Urinary bladder (tissue), 4 donors: Measurements from ENCODE around the gene FCRL1. TPM values are rescaled to one million over a fixed set of nuclear protein-coding genes. Genes with fewer than 3 reads are reported as not detected.

Experiments used
- DNase-seq: peaks from one replicate; pipeline ENCODE4 v3.0.0-alpha.2; 2015; ENCODE audit errors: extremely low spot score
- H3K27ac ChIP-seq: one replicate; pipeline ENCODE4 v1.5.1; 2013; ENCODE audit warnings: low read depth, mild to moderate bottlenecking, moderate library complexity
- H3K36me3 ChIP-seq: one replicate; pipeline ENCODE4 v1.6.1; 2013; ENCODE audit warnings: mild to moderate bottlenecking, moderate library complexity; ENCODE audit not compliant: insufficient read depth
- H3K4me1 ChIP-seq: one replicate; pipeline ENCODE4 v1.6.1; 2013; ENCODE audit warnings: mild to moderate bottlenecking, moderate library complexity; ENCODE audit not compliant: insufficient read depth
- H3K4me3 ChIP-seq: one replicate; pipeline ENCODE4 v1.5.1; 2013; ENCODE audit warnings: low read depth, low read length
- WGBS: extraction: QIAGEN DNeasy Blood & Tissue Kit; methylation state at CpG from one replicate; pipeline ENCODE4 v1.1.7; 2013; 5-methylcytosine and 5-hydroxymethylcytosine counted together
- polyA plus RNA-seq: library from polyadenylated mRNA; stranded (reverse); fragments of 200-250 nt; gene quantifications from one replicate; pipeline ENCODE4 v1.2.3, GENCODE V29; 2013
- total RNA-seq: library from RNA; depleted of rRNA; stranded (reverse); fragments of >200 nt; gene quantifications from one replicate; pipeline ENCODE4 v1.2.3, GENCODE V29; 2014
- donor health status: healthy with polysubstance abuse.
- donor health status: healthy.

The FCRL1 gene
- total and polyA plus RNA-seq, 2 donors, result 0.10 to 0.63 TPM

DNA sequence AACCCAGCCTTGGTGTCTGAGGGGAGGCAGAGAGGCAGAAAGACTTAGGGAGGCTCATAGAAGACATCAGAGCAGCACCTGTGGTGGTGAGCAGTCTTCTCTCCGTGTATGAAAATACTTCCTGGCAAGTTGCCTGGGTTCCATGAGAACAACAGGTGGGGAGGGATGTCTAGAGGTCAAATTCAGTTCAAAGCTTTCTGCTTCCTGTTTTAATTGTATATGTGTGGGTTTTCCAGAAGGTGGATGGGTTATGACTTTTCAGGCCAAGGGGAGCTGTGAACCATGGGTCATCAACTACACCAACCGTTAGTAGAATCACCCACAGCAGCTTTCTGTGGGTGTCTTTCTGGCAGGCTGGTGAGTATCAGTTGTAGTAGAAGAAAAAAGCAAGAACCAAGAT is 38.9 kb downstream of the FCRL1 start:
- Histone ChIP-seq H3K4me3 (no peak overlapping the region), H3K36me3 (no peaks in the 10 kb centered on the region), H3K27ac (no peak overlapping the region), H3K4me1 (no peaks in the 10 kb centered on the region)
- 48% methylated on average over 2 of the region's 2 CpGs for WGBS
- DNase-seq, result no peak

- WGBS, result 84% methylated on average over 1 of the region's 1 CpG
- Histone ChIP-seq H3K27ac (no peak within 1 kb of the TSS), H3K4me3 (no peak within 1 kb of the TSS), H3K36me3 (no peaks in the 10 kb centered on the region), H3K4me1 (no peaks in the 10 kb centered on the region)
- no peak for DNase-seq
Measured at GRCh38 chr1:157776971-157777391, 42.9 kb downstream of the FCRL1 start, which contains the start of gene FCRL2. Gene FCRL2, minus strand, starts transcription at chr1:157777132. Its CDS starts 59 bp downstream, at chr1:157777073.

GRCh38 chr1:157775101-157775870 is 44.6 kb downstream of the FCRL1 start:
- WGBS, result 65% methylated on average over 4 of the region's 4 CpGs
- DNase-seq, result no peak
- H3K36me3 ChIP-seq, result no peaks in the 10 kb centered on the region
- H3K4me1 ChIP-seq, result no peaks in the 10 kb centered on the region
- H3K27ac ChIP-seq, result no peak overlapping the region
- no peak overlapping the region for H3K4me3 ChIP-seq

- 73% methylated on average over 2 of the region's 2 CpGs for WGBS
- no peak for DNase-seq
- no peaks in the 10 kb centered on the region for H3K36me3 ChIP-seq
- no peaks in the 10 kb centered on the region for H3K4me1 ChIP-seq
- H3K27ac ChIP-seq, result no peak overlapping the region
- H3K4me3 ChIP-seq, result no peak overlapping the region
Measured at GRCh38 chr1:157774412-157774811, 45.5 kb downstream of the FCRL1 start.

- H3K27ac ChIP-seq, result no peak overlapping the region
- whole genome bisulfite sequencing, result 23% methylated on average over 1 of the region's 1 CpG
- no peak for DNase-seq
- no peak overlapping the region for H3K4me3 ChIP-seq
- H3K4me1 ChIP-seq, result no peaks in the 10 kb centered on the region
- no peaks in the 10 kb centered on the region for H3K36me3 ChIP-seq
Measured at GRCh38 chr1:157773493-157774350, 46.2 kb downstream of the FCRL1 start.

DNA sequence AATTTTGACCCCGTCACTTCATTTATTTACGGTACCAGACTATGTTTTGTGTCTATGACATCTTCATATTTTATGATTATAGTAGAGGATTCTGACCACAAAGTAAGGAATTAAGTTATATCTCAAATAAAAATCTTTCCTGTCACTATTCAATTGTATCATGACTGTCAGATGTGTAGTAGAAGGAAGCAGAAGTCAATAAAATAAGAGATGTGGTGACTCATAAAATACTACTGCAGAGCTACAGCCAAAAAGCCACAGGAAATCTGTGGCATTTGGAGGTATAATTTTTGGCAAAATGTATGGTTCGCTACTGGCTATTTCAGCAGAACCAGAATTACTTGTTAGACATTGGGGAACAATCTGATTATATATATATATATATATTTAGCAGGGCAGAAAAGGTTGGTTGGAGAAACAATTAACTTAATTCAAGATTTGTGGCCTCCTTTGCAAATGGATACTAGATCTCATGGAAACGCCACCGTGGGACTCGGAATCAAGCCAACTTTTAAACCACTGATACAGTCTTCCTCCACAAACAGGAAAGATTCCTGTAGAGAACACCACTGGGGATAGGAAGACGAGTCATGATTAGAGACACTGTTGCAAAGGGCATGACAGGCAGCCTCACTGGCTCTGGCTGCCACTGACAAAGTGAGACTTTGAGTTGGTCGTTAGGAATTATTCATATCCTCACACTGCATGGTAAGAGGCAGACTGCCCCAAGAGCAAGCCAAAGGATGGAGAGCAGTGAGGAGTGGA is 48.1 kb downstream of the FCRL1 start:
- H3K27ac ChIP-seq, result no peak overlapping the region
- no peak for DNase-seq
- H3K4me1 ChIP-seq, result no peaks in the 10 kb centered on the region
- 71% methylated on average over 8 of the region's 8 CpGs for WGBS
- no peak overlapping the region for H3K4me3 ChIP-seq
- no peaks in the 10 kb centered on the region for H3K36me3 ChIP-seq

GRCh38 chr1:157770442-157771043 is 49.4 kb downstream of the FCRL1 start:
- Histone ChIP-seq H3K4me3 (no peak overlapping the region), H3K27ac (no peak overlapping the region), H3K4me1 (no peaks in the 10 kb centered on the region), H3K36me3 (no peaks in the 10 kb centered on the region)
- WGBS, result 50% methylated on average over 9 of the region's 9 CpGs
- no peak for DNase-seq

DNA sequence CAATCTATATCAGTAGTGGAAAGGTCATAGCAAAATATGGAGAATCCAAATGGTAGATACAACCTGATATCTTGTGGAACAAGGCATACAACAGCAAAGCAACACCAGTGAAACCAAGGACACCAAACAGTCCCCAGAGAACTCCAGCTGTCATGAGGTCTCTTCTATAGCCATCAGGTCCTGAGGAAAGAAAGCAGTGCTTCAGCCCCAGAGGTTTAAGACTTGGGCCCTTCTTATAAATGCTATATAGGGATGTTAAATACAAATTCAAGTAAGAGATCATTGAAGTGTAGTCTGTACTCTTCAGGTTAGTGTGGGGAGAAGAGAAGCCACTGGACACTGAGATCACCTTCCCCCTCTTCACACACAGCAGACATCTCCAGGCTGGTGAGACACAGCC is 53.1 kb downstream of the FCRL1 start:
- H3K4me1 ChIP-seq, result no peaks in the 10 kb centered on the region
- H3K36me3 ChIP-seq, result no peaks in the 10 kb centered on the region
- no peak overlapping the region for H3K4me3 ChIP-seq
- no peak for DNase-seq
- H3K27ac ChIP-seq, result no peak overlapping the region

DNA sequence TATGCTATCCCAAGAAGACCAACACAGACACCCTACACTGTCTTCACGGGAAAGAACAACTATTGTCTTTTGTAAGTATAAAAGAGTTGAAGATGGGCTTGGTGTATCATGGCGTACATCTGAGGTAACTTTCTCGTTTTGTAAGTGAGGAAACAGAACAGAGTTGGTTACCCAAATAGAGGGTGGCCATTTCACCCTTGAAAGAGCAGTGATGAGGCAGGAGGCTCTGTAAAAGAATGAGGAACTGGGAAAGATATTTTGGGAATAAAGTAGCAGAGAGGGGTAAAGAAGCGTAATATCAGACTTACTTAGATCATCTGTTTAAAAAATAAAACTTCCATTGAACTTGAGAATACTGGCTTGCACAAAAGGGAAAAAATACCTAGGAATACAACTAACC is 61.9 kb downstream of the FCRL1 start:
- H3K4me1 ChIP-seq, result no peaks in the 10 kb centered on the region
- DNase-seq, result no peak
- WGBS, result 88% methylated on average over 4 of the region's 4 CpGs
- H3K27ac ChIP-seq, result no peak overlapping the region
- H3K4me3 ChIP-seq, result no peak overlapping the region
- no peaks in the 10 kb centered on the region for H3K36me3 ChIP-seq

- no peaks in the 10 kb centered on the region for H3K4me1 ChIP-seq
- 60% methylated on average over 1 of the region's 1 CpG for WGBS
- no peak overlapping the region for H3K4me3 ChIP-seq
- no peak overlapping the region for H3K27ac ChIP-seq
- H3K36me3 ChIP-seq, result no peaks in the 10 kb centered on the region
- DNase-seq, result no peak
Measured at GRCh38 chr1:157753611-157754010, 66.3 kb downstream of the FCRL1 start.

DNA sequence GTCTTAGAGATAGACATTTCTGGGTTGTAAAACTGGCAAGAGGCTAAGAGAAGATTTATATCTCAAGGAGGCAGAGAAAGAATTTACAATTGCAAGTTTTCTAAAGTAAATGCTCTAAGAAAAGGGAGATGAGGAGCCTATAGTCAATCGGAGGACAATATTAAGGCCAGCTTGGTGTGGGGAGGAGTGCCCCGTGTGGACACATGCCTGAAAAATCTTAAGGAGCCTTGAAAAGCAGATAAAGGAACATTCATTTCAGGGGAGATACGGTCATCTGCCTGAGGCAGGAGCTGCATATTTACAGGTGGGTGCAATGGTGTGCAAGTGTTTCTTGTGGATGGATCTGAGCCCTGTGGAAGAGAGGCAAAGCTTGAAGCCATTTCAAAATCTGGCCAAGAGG is 68.6 kb downstream of the FCRL1 start:
- WGBS, result 46% methylated on average over 3 of the region's 3 CpGs
- Histone ChIP-seq H3K4me3 (no peak overlapping the region), H3K4me1 (no peaks in the 10 kb centered on the region), H3K36me3 (no peaks in the 10 kb centered on the region), H3K27ac (no peak overlapping the region)
- no peak for DNase-seq

GRCh38 chr1:157748262-157748817 is 71.6 kb downstream of the FCRL1 start:
- no peak for DNase-seq
- WGBS, result 94% methylated on average over 3 of the region's 3 CpGs
- no peaks in the 10 kb centered on the region for H3K36me3 ChIP-seq
- no peak overlapping the region for H3K4me3 ChIP-seq
- no peak overlapping the region for H3K27ac ChIP-seq
- H3K4me1 ChIP-seq, result no peaks in the 10 kb centered on the region
